Liver (tissue), 3 donors: ENCODE results near the gene CARS2.

ENCODE experiments used
- ATF3 ChIP-seq: IDR thresholded peaks from 2 replicates; pipeline ENCODE4 v1.6.1; 2016; ENCODE audit warnings: antibody characterized with exemption
- FOXA1 ChIP-seq: IDR thresholded peaks from 2 replicates; pipeline ENCODE4 v1.6.1; 2016; ENCODE audit warnings: antibody characterized with exemption
- GABPA ChIP-seq, 2 donors: IDR thresholded peaks in 1 of 2; conservative IDR thresholded peaks in 1 of 2; 2 replicates each; pipeline ENCODE4 v1.6.1; 2016; ENCODE audit warnings: antibody characterized with exemption in 2 of 2, mild to moderate bottlenecking in 1 of 2, moderate library complexity in 1 of 2
- HNF4G ChIP-seq: IDR thresholded peaks from 2 replicates; pipeline ENCODE4 v1.6.1; 2016; ENCODE audit warnings: antibody characterized with exemption
- MAX ChIP-seq: IDR thresholded peaks from 2 replicates; pipeline ENCODE4 v1.6.1; 2016; ENCODE audit warnings: antibody characterized with exemption
- RAD21 ChIP-seq, 2 donors: IDR thresholded peaks; 2 replicates each; pipeline ENCODE4 v1.6.1; 2016; ENCODE audit warnings: antibody characterized with exemption in 2 of 2, mild to moderate bottlenecking in 2 of 2
- SP1 ChIP-seq: IDR thresholded peaks from 2 replicates; pipeline ENCODE4 v1.6.1; 2018; ENCODE audit warnings: antibody characterized with exemption, mild to moderate bottlenecking
- TAF1 ChIP-seq: conservative IDR thresholded peaks from 2 replicates; pipeline ENCODE4 v1.6.1; 2016; ENCODE audit warnings: antibody characterized with exemption, mild to moderate bottlenecking
- YY1 ChIP-seq: IDR thresholded peaks from 2 replicates; pipeline ENCODE4 v1.6.1; 2016; ENCODE audit warnings: antibody characterized with exemption, mild to moderate bottlenecking
- TF ChIP-seq, protein P1 (sequence below): fragments of 150-350 bp; IDR thresholded peaks from 2 replicates; pipeline ENCODE4 v1.5.1; 2017; ENCODE audit warnings: improper control_type of control experiment, low read depth, low read length; ENCODE audit not compliant: missing input control
- TF ChIP-seq, protein P2 (sequence below): IDR thresholded peaks from 2 replicates; pipeline ENCODE4 v1.6.1; 2016; ENCODE audit warnings: antibody characterized with exemption, mild to moderate bottlenecking
- TF ChIP-seq, protein P3 (sequence below): IDR thresholded peaks from 2 replicates; pipeline ENCODE4 v1.6.1; 2016; ENCODE audit warnings: antibody characterized with exemption
- donor health status: healthy.
- donor health status: healthy.

- TF ChIP-seq, protein P1, sequence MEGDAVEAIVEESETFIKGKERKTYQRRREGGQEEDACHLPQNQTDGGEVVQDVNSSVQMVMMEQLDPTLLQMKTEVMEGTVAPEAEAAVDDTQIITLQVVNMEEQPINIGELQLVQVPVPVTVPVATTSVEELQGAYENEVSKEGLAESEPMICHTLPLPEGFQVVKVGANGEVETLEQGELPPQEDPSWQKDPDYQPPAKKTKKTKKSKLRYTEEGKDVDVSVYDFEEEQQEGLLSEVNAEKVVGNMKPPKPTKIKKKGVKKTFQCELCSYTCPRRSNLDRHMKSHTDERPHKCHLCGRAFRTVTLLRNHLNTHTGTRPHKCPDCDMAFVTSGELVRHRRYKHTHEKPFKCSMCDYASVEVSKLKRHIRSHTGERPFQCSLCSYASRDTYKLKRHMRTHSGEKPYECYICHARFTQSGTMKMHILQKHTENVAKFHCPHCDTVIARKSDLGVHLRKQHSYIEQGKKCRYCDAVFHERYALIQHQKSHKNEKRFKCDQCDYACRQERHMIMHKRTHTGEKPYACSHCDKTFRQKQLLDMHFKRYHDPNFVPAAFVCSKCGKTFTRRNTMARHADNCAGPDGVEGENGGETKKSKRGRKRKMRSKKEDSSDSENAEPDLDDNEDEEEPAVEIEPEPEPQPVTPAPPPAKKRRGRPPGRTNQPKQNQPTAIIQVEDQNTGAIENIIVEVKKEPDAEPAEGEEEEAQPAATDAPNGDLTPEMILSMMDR, result no peak
- no peak for TF ChIP-seq MAX
- TF ChIP-seq, protein P2, sequence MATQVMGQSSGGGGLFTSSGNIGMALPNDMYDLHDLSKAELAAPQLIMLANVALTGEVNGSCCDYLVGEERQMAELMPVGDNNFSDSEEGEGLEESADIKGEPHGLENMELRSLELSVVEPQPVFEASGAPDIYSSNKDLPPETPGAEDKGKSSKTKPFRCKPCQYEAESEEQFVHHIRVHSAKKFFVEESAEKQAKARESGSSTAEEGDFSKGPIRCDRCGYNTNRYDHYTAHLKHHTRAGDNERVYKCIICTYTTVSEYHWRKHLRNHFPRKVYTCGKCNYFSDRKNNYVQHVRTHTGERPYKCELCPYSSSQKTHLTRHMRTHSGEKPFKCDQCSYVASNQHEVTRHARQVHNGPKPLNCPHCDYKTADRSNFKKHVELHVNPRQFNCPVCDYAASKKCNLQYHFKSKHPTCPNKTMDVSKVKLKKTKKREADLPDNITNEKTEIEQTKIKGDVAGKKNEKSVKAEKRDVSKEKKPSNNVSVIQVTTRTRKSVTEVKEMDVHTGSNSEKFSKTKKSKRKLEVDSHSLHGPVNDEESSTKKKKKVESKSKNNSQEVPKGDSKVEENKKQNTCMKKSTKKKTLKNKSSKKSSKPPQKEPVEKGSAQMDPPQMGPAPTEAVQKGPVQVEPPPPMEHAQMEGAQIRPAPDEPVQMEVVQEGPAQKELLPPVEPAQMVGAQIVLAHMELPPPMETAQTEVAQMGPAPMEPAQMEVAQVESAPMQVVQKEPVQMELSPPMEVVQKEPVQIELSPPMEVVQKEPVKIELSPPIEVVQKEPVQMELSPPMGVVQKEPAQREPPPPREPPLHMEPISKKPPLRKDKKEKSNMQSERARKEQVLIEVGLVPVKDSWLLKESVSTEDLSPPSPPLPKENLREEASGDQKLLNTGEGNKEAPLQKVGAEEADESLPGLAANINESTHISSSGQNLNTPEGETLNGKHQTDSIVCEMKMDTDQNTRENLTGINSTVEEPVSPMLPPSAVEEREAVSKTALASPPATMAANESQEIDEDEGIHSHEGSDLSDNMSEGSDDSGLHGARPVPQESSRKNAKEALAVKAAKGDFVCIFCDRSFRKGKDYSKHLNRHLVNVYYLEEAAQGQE, result no peak
- no peak for TF ChIP-seq HNF4G
- no peak for TF ChIP-seq YY1
- TF ChIP-seq SP1, result no peak
- no peak for TF ChIP-seq ATF3
- TF ChIP-seq FOXA1, result no peak
- no peak for TF ChIP-seq TAF1
- TF ChIP-seq GABPA (IDR thresholded peaks at IDR 0.05 in 1 of 2, conservative IDR thresholded peaks at IDR 0.05 in 1 of 2), result no peak
- no peak for TF ChIP-seq RAD21 (IDR thresholded peaks at IDR 0.05)
- TF ChIP-seq, protein P3, sequence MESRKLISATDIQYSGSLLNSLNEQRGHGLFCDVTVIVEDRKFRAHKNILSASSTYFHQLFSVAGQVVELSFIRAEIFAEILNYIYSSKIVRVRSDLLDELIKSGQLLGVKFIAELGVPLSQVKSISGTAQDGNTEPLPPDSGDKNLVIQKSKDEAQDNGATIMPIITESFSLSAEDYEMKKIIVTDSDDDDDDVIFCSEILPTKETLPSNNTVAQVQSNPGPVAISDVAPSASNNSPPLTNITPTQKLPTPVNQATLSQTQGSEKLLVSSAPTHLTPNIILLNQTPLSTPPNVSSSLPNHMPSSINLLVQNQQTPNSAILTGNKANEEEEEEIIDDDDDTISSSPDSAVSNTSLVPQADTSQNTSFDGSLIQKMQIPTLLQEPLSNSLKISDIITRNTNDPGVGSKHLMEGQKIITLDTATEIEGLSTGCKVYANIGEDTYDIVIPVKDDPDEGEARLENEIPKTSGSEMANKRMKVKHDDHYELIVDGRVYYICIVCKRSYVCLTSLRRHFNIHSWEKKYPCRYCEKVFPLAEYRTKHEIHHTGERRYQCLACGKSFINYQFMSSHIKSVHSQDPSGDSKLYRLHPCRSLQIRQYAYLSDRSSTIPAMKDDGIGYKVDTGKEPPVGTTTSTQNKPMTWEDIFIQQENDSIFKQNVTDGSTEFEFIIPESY, result no peak
Observed at GRCh38 chr13:110702089-110702488, 3.8 kb downstream of the CARS2 start.
